Measurements from ENCODE around the gene SLC16A12.

The SLC16A12 gene

DNA sequence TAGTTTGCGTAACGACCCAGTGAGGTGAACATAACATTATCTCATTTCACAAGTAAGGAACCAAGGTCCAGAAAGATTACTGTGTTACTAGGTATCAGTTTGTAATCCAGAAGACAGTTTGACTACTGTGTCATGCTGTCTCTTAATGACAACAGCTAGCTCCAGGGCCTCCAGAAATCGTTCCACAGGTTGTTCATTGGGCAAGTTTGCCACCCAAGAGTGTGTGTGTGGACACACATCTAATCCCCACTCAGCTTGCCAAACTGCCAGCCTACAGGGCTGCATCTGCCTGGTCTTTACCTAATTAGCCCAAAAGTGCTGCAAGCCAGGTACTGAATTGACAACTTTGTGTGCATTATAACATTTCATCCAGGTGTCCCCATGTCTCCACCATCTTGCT is 27.9 kb upstream of the SLC16A12 start:
- Histone ChIP-seq H3K36me3 (ENCODE audit: insufficient read depth, low read length) (no peaks in the 10 kb centered on the region), H3K9me2 (ENCODE audit: low read depth, low read length) (no peaks in the 10 kb centered on the region), H3K9ac (ENCODE audit: low read length) (no peak overlapping the region), H3F3A (ENCODE audit: insufficient read depth, low read length) (no peaks in the 10 kb centered on the region), H2AFZ (ENCODE audit: low read length) (no peak overlapping the region), H3K79me2 (ENCODE audit: insufficient read depth, low read length) (no peaks in the 10 kb centered on the region), H3K9me3 (ENCODE audit: low read length) (no peaks in the 10 kb centered on the region), H4K20me1 (ENCODE audit: insufficient read depth, low read length) (no peaks in the 10 kb centered on the region), H3K4me2 (ENCODE audit: low read length) (no peak overlapping the region), H3K4me1 (ENCODE audit: insufficient read depth, low read length, severe bottlenecking) (no peaks in the 10 kb centered on the region), H3K27ac (ENCODE audit: low read depth, low read length, poor library complexity, severe bottlenecking) (no peak overlapping the region), H3K4me3 (ENCODE audit: low read depth, low read length, poor library complexity, severe bottlenecking) (no peak overlapping the region), H3K27me3 (ENCODE audit: insufficient read depth, low read length) (no peaks in the 10 kb centered on the region)
- no peak for TF ChIP-seq EZH2 (IDR thresholded peaks at IDR 0.05; ENCODE audit: borderline replicate concordance, low read length)
- no peak for TF ChIP-seq CTCF (IDR thresholded peaks at IDR 0.05; ENCODE audit: low read length)

DNA sequence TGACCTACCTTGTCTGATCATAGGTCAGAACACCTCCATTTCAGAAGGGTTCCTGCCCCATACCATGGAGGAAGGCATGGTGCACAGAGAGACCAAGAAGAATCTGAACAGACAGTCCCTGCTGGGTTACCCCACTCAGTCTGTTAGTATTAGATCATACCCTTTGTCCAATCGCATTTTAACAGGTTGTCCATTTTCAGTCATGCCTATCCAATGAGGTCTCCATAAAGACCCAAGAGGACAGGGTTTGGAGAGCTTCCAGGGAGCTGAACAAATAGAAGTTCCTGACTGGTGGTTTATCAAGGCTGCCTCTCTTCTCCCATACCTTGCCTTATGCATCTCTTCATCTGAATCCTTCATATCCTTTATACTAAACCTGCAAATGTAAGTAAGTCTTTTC is 21.2 kb upstream of the SLC16A12 start:
- no peaks in the 10 kb centered on the region for H3F3A ChIP-seq (ENCODE audit: insufficient read depth, low read length)
- H3K4me1 ChIP-seq (ENCODE audit: insufficient read depth, low read length, severe bottlenecking), result no peaks in the 10 kb centered on the region
- no peak overlapping the region for H2AFZ ChIP-seq (ENCODE audit: low read length)
- no peaks in the 10 kb centered on the region for H3K9me2 ChIP-seq (ENCODE audit: low read depth, low read length)
- H3K27ac ChIP-seq (ENCODE audit: low read depth, low read length, poor library complexity, severe bottlenecking), result no peak overlapping the region
- H3K9me3 ChIP-seq (ENCODE audit: low read length), result no peaks in the 10 kb centered on the region
- no peaks in the 10 kb centered on the region for H3K79me2 ChIP-seq (ENCODE audit: insufficient read depth, low read length)
- H3K36me3 ChIP-seq (ENCODE audit: insufficient read depth, low read length), result no peaks in the 10 kb centered on the region
- TF ChIP-seq CTCF (IDR thresholded peaks at IDR 0.05; ENCODE audit: low read length), result no peak
- no peak for TF ChIP-seq EZH2 (IDR thresholded peaks at IDR 0.05; ENCODE audit: borderline replicate concordance, low read length)
- no peak overlapping the region for H3K4me2 ChIP-seq (ENCODE audit: low read length)
- no peak overlapping the region for H3K4me3 ChIP-seq (ENCODE audit: low read depth, low read length, poor library complexity, severe bottlenecking)
- H4K20me1 ChIP-seq (ENCODE audit: insufficient read depth, low read length), result no peaks in the 10 kb centered on the region
- no peak overlapping the region for H3K9ac ChIP-seq (ENCODE audit: low read length)
- no peaks in the 10 kb centered on the region for H3K27me3 ChIP-seq (ENCODE audit: insufficient read depth, low read length)

DNA sequence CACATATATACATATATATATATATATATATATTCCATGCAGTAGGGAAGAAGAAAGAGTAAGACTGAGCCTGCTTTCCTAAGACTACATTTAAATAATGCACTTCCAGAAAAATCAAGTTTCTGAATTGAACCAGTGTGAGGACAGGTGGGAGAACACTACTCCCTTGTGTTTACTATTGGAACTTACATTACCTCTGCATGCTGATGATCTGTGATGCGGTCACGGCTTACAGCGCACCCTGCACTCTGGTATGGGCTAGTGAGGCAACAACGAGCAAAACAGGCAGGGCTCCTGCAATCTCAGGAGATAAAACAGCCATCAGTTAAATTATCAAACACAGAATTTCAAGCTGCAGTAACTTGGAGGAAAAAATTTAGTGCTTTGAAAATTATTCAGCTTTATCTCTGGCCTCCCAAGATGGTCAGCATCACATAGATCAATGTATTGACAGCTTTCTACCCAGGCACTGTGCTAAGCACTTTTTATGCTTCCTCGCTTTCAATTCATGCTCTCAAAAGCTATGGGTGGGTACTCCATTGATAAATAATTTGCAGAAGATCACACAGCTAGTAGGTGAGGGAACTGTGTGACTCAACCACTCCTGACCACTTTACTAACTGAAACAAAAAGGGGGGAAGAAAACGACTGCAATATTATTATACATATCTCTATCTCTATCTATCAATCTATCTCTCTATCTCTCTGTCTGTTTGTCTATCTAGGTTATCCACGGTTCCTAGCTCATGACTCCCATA is 20.5 kb upstream of the SLC16A12 start:
- no peaks in the 10 kb centered on the region for H3K9me2 ChIP-seq (ENCODE audit: low read depth, low read length)
- no peak overlapping the region for H3K9ac ChIP-seq (ENCODE audit: low read length)
- H3K27ac ChIP-seq (ENCODE audit: low read depth, low read length, poor library complexity, severe bottlenecking), result no peak overlapping the region
- no peaks in the 10 kb centered on the region for H3K4me1 ChIP-seq (ENCODE audit: insufficient read depth, low read length, severe bottlenecking)
- no peak overlapping the region for H3K4me3 ChIP-seq (ENCODE audit: low read depth, low read length, poor library complexity, severe bottlenecking)
- no peaks in the 10 kb centered on the region for H3K79me2 ChIP-seq (ENCODE audit: insufficient read depth, low read length)
- H4K20me1 ChIP-seq (ENCODE audit: insufficient read depth, low read length), result no peaks in the 10 kb centered on the region
- TF ChIP-seq CTCF (IDR thresholded peaks at IDR 0.05; ENCODE audit: low read length), result no peak
- TF ChIP-seq EZH2 (IDR thresholded peaks at IDR 0.05; ENCODE audit: borderline replicate concordance, low read length), result no peak
- no peak overlapping the region for H2AFZ ChIP-seq (ENCODE audit: low read length)
- H3K27me3 ChIP-seq (ENCODE audit: insufficient read depth, low read length), result no peaks in the 10 kb centered on the region
- H3K9me3 ChIP-seq (ENCODE audit: low read length), result no peaks in the 10 kb centered on the region
- H3K4me2 ChIP-seq (ENCODE audit: low read length), result no peak overlapping the region
- H3K36me3 ChIP-seq (ENCODE audit: insufficient read depth, low read length), result no peaks in the 10 kb centered on the region
- H3F3A ChIP-seq (ENCODE audit: insufficient read depth, low read length), result no peaks in the 10 kb centered on the region

All from OCI-LY1 (cell line).